Stimulated activated CD4-positive, alpha-beta T cell treated with anti-CD3 and anti-CD28 coated beads, TNF-alpha, amount 100 ng/mL, for 1 hour (primary cell): ENCODE measurements around the gene SALL2.
"Not testable (repeated sequence)": the region's sequence is repeated elsewhere in the genome, so short reads cannot be mapped to it uniquely, and the experiment has no call there.

Experiments used
- DNase-seq, 3 donors: peaks; one replicate each; pipeline ENCODE4 v3.0.0-alpha.2; 2020; ENCODE audit warnings: low read depth in 3 of 3, low spot score in 1 of 3

The SALL2 gene

DNA sequence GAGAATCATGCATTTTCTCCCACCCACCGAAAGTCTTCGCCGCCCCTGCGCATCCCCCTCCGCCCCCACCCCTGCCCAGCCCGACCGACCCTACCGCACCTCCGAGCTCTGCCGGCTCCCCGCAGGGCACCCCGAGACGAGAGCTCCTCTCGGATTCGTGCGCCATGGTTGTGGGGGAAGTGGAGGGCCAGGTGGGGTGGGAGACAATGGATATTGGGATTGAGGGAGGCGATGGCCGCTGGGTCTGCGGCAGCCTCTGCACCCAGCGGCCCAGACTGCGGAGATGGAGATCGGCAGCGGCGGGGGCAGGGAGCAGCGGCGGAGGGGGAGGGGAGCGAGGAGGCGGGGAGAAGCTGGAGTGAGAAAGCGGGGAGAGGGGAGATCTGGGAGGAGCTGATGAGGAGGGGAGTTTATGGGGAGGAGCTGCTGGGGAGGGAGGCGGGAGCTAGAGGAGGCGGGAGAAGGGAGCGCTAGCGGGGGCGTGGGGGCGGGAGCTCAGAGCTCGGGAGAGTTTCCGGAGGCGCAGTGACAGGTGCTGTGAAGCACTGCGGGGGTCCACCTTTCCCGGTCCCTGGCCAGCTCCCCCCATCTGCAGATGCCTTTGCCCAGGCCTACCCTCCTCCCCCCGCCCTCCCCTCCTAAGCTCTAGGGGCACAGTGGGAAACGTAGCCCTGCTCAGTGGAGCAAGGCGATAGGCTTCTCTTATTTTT, at the start of gene SALL2:
Gene SALL2 (minus strand): TSS at position 385 of the 710 bp plus-strand sequence. CDS start 219 bp downstream, at position 166.
- DNase-seq = peak in 2 of 3 donors; percentile 38 to 60

- no peak for DNase-seq
Observed at GRCh38 chr14:21575661-21576060, 49.5 kb upstream of the SALL2 start.

DNA sequence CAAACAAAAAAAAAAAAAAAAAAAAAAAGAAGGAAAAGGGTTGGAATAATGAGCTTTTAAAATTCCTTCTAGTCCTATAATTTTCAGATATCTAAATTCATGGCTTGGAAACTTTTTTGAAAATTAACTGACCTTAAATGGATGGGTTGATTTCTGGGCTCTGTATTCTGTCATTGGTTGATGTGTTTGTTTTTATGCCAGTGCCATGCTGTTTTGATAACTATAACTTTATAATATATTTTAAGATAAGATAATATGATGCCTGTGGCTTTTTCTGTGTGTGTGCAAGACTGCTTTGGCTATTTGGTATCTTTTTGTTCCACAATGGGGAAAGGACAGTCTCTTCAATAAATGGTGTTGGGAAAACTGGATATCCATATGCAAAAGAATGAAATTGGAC, 46.5 kb upstream of the SALL2 start:
- no peak for DNase-seq

GRCh38 chr14:21558703-21559170, 32.6 kb upstream of the SALL2 start:
- DNase-seq = no peak

DNA sequence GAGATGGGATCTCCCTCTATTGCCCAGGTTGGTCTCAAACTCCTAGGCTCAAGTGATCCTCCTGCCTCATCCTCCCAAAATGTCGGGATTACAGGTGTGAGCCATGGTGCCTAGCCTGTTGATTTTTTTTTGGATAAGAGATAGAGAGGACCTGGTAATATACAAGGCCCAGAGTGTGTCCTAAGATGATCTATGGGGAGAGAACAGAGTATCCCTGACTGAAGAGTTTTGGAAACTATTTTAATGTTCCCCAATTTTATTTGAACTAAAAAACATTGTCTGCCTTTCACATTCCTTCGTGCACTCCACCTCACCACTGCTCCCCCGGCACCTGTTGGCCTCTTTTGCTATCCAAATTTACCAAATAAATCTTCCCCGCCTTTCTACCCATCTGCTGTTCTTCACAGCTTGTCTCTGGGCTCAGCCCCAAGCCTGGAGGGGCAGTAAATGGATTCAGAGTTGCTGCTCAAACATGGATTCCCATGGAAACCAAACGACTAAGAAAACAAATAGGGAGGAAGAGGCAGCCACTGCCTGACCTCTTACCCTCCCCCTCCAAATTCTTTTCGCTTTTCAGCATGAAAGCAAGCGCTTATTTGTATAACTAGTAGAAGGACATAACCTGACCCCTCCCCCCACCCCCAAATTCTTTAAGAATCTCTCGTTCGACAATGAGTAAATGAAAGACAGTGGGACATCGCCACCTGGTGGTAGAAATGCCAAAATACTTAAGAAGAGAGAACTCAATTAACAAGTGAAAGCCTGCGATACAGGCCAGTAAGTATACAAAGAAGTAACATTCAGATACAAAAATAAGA, 31.1 kb upstream of the SALL2 start:
- DNase-seq = peak; percentile 39 to 50 (median 45)

DNA sequence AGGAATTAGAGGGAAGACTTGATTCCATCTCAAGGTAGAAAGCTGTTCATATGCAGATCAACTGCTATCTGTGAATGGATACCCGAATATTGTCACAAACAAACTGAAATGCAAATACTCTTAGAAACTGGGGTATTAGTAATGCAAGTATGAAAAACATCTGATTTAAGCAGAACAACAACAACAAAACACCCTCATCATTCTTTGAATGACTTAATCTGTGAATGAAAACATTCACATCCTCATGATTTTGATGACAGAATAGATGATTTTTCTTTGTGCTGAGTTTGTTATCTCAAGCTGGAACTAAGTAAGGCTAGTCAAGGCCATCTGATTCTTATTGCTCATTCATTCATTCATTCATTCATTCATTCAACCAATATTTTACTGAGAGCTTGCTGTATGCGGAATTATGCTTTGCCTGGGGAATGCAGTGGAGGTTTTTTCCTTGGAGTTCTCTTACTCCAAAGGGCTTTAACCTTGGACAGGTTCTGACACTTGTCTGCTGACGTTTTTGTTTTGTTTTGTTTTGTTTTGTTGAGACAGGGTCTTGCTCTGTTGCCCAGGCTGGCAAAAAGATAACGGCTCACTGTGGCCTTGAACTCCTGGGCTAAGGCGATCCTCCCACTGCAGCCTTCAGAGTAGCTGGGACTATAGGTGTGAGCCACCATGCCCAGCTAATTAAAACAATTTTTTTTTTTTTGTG, 30.4 kb upstream of the SALL2 start:
- DNase-seq = no peak

GRCh38 chr14:21553266-21553665, 27.1 kb upstream of the SALL2 start:
- no peak for DNase-seq

- DNase-seq = not testable (repeated sequence)
Observed at GRCh38 chr14:21544588-21544987, 18.4 kb upstream of the SALL2 start.

DNA sequence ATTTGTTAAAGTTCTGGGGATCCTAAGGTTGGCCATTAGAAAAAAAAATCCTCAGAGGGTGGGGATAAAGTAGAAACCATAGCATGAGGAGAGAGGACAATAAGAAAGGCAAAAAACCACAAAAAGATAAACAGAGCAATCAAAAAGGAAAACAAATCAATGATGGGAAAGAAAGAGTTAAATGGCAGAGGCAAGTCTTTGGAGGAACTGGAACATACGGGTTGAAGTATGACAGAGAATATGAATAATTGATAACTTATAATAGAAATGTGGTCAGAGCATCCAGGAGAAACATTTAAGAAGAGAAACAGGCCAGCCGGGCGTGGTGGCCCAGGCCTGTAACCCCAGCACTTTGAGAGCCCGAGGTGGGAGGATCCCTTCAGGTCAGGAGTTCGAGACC, 17.8 kb upstream of the SALL2 start:
- no peak for DNase-seq

DNA sequence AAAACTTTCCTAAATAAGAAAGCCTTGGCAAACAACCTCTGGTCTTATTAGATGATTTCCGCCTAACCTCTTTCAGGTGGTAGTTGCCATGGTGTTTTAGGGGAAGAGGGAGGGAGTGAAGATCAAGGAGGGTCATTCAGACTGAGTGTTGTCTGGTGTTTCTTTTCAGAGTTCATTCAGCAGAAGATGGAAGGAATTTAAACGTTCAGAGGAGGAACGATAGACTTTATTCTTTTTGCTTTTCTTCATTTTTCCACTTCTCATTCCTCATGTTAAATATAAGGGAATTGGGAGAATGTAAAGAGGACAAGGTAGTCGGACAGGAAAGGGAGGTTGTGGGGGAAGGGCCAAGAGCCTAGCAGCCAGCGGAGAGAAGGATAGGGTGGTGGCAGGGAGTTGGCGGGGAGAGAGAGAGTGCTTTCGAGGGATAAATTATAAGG, 17.4 kb upstream of the SALL2 start:
- DNase-seq = no peak

- no peak for DNase-seq
Observed at GRCh38 chr14:21541413-21542074, 15.4 kb upstream of the SALL2 start.

GRCh38 chr14:21539189-21539940, 13.2 kb upstream of the SALL2 start:
- DNase-seq = no peak

GRCh38 chr14:21537090-21537424, 10.9 kb upstream of the SALL2 start:
- DNase-seq = no peak

DNA sequence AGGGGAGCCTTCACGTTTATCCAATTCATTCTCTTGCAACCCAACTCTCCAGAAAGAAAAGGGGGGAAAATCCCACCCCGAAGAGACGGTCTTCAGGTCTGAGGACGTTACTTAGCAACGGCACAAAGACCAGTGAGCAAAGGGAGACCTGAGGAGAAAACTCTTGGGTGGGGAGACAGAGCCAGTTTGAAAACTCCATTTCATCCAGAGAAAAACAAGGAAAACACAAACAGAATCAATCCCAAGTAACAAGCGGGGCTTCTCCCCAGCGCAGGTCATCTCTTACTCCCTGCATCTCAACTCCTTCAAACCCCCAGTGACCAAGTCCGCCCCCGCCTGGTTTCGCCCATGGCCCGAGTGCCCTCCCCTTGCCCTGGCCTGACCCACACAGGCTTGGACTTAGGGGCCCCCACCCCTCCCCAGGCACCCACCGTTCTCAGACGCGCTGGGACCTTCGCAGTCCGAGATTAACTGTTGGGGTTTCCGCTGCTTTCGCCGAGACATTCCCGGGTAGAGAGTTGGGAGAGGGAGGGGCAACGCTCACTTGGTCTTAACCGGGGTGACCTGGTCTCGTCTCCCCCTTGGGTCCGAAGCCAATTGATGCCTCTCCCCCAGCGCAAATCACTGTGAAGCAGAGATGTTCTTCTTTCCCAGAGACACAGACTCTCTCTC, 10.4 kb upstream of the SALL2 start:
- DNase-seq = no peak

DNA sequence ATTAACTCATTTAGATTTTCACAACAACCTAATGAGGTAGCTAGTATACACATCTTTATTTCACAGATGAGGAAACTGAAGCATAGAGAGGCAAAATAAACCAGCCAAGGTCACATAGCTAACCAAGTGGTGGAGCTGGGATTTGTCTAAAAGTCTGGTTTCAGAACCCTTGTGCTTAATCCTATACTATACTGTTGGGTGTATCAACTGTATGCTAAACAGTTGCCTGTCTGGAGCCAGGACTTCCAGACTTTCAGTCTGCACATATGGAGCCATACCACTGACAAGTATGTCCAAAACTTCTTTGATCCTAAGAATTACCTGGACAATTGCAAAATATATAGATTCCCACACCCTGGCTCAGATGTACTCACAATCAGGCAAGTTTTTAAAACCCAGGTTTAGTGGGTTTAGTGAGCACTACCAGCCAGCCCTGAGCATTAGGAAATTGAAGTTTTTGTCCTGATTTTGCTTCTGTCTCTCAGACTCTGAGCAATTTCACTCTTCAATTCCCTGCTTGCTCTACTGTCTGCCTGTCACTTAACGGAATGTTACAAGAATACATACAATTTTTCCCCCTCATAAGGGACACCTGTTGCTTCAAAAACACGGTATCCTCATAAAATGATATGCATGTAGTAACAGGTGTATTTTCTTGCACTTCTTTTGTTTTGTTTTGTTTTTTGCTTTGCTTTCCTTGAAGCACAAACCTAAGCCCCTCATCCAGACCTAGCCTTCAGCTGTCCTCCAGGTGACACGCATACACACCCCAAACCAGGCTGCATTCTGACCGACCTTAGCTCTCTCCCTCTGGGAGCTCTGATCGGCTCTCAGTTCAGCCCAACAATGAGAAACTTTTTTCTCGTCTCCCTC, 9.6 kb upstream of the SALL2 start:
- no peak for DNase-seq

DNA sequence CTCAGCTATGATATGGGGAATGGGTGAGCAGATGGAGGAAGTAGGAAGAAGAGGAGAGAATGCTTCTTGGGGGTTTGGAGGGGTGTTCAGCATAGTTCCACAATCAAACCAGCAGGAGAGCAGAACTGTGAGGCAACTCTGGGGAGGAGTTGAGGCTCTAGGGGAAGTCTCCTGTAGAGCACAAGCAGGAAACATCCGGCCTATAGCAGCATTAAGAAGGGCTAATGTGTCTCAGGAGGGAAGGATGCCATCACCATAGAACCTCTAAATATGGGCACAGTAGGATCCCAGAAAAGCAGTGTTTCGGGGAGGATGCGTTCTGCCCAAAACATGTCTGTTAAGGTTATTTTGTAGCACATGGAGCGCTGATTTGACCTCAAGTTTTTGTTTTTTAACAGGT, 8.4 kb upstream of the SALL2 start:
- no peak for DNase-seq

- no peak for DNase-seq
Observed at GRCh38 chr14:21533294-21533693, 7.1 kb upstream of the SALL2 start.

- DNase-seq = no peak
Observed at GRCh38 chr14:21529515-21529914, 3.4 kb upstream of the SALL2 start.
